ENCODE results near the gene NEAT1. TPM values are rescaled to one million over a fixed set of nuclear protein-coding genes. Genes with fewer than 3 reads are reported as not detected.

Gene NEAT1
- total RNA-seq, 2 donors from 2014 or later, result 554 to 555 TPM

GRCh38 chr11:65479184-65480145 is 56.9 kb downstream of the NEAT1 start:
- Mint-ChIP-seq H3K36me3 (ENCODE audit: low read depth) (peaks cover 2% of the 10 kb centered on the region), H3K4me1 (peaks cover 16% of the 10 kb centered on the region), H3K27ac (peak overlapping the region; percentile 53), H3K4me3 (no peak overlapping the region), H3K27me3 (no peaks in the 10 kb centered on the region)
- DNase-seq (no peak), ATAC-seq (no peak)
- H3K9me3 ChIP-seq (ENCODE audit: control insufficient read depth, low read length, poor library complexity, severe bottlenecking), result no peaks in the 10 kb centered on the region

- no peaks in the 10 kb centered on the region for H3K27me3 Mint-ChIP-seq
- no peak overlapping the region for H3K27ac Mint-ChIP-seq
- DNase-seq, result no peak
Observed at GRCh38 chr11:65482306-65482850, 59.8 kb downstream of the NEAT1 start.

GRCh38 chr11:65485920-65486219 is 63.3 kb downstream of the NEAT1 start:
- Mint-ChIP-seq H3K27me3 (no peaks in the 10 kb centered on the region), H3K4me1 (peaks cover 14% of the 10 kb centered on the region), H3K27ac (no peak overlapping the region), H3K4me3 (no peak overlapping the region), H3K36me3 (ENCODE audit: low read depth) (no peaks in the 10 kb centered on the region)
- no peaks in the 10 kb centered on the region for H3K9me3 ChIP-seq (ENCODE audit: control insufficient read depth, low read length, poor library complexity, severe bottlenecking)
- ATAC-seq (no peak), DNase-seq (no peak)

More at GRCh38 chr11:65482306-65482850, 59.8 kb downstream of the NEAT1 start:
- ATAC-seq, result no peak
- H3K4me3 Mint-ChIP-seq, result no peak overlapping the region
- peaks cover 2% of the 10 kb centered on the region for H3K36me3 Mint-ChIP-seq (ENCODE audit: low read depth)
- H3K4me1 Mint-ChIP-seq, result peaks cover 11% of the 10 kb centered on the region
- H3K9me3 ChIP-seq (ENCODE audit: control insufficient read depth, low read length, poor library complexity, severe bottlenecking), result no peaks in the 10 kb centered on the region

GRCh38 chr11:65486570-65487466 is 64.2 kb downstream of the NEAT1 start:
- no peaks in the 10 kb centered on the region for H3K27me3 Mint-ChIP-seq
- H3K27ac Mint-ChIP-seq, result peak overlapping the region; percentile 2
- no peaks in the 10 kb centered on the region for H3K36me3 Mint-ChIP-seq (ENCODE audit: low read depth)
- DNase-seq, result no peak
- H3K4me1 Mint-ChIP-seq, result peaks cover 16% of the 10 kb centered on the region
- ATAC-seq, result no peak
- H3K4me3 Mint-ChIP-seq, result no peak overlapping the region
- H3K9me3 ChIP-seq (ENCODE audit: control insufficient read depth, low read length, poor library complexity, severe bottlenecking), result no peaks in the 10 kb centered on the region

GRCh38 chr11:65487467-65488272 is 65.1 kb downstream of the NEAT1 start:
- Mint-ChIP-seq H3K27ac (peak overlapping the region; percentile 2), H3K4me1 (peaks cover 21% of the 10 kb centered on the region), H3K36me3 (ENCODE audit: low read depth) (no peaks in the 10 kb centered on the region), H3K27me3 (no peaks in the 10 kb centered on the region), H3K4me3 (no peak overlapping the region)
- ATAC-seq (peak; percentile 46), DNase-seq (no peak)
- no peaks in the 10 kb centered on the region for H3K9me3 ChIP-seq (ENCODE audit: control insufficient read depth, low read length, poor library complexity, severe bottlenecking)

GRCh38 chr11:65488273-65489034 is 65.9 kb downstream of the NEAT1 start:
- H3K27ac Mint-ChIP-seq, result peak overlapping the region; percentile 77
- ATAC-seq, result no peak

GRCh38 chr11:65489035-65489705 is 66.6 kb downstream of the NEAT1 start:
- Mint-ChIP-seq H3K36me3 (ENCODE audit: low read depth) (no peaks in the 10 kb centered on the region), H3K4me1 (peaks cover 28% of the 10 kb centered on the region), H3K27me3 (no peaks in the 10 kb centered on the region), H3K27ac (peak overlapping the region; percentile 77), H3K4me3 (no peak overlapping the region)
- DNase-seq (no peak), ATAC-seq (no peak)
- H3K9me3 ChIP-seq (ENCODE audit: control insufficient read depth, low read length, poor library complexity, severe bottlenecking), result no peaks in the 10 kb centered on the region

More at GRCh38 chr11:65488273-65489034, 65.9 kb downstream of the NEAT1 start:
- Mint-ChIP-seq H3K27me3 (no peaks in the 10 kb centered on the region), H3K36me3 (ENCODE audit: low read depth) (no peaks in the 10 kb centered on the region), H3K4me1 (peaks cover 25% of the 10 kb centered on the region), H3K4me3 (no peak overlapping the region)
- no peaks in the 10 kb centered on the region for H3K9me3 ChIP-seq (ENCODE audit: control insufficient read depth, low read length, poor library complexity, severe bottlenecking)
- no peak for DNase-seq

GRCh38 chr11:65489706-65490320 is 67.2 kb downstream of the NEAT1 start:
- DNase-seq, result no peak

GRCh38 chr11:65491163-65491465 is 68.5 kb downstream of the NEAT1 start:
- no peaks in the 10 kb centered on the region for H3K36me3 Mint-ChIP-seq (ENCODE audit: low read depth)
- DNase-seq (no peak), ATAC-seq (no peak)
- peaks cover 32% of the 10 kb centered on the region for H3K4me1 Mint-ChIP-seq
- H3K4me3 Mint-ChIP-seq, result no peak overlapping the region
- H3K27ac Mint-ChIP-seq, result peak overlapping the region; percentile 16
- no peaks in the 10 kb centered on the region for H3K27me3 Mint-ChIP-seq
- H3K9me3 ChIP-seq (ENCODE audit: control insufficient read depth, low read length, poor library complexity, severe bottlenecking), result no peaks in the 10 kb centered on the region

More at GRCh38 chr11:65489706-65490320, 67.2 kb downstream of the NEAT1 start:
- H3K9me3 ChIP-seq (ENCODE audit: control insufficient read depth, low read length, poor library complexity, severe bottlenecking), result no peaks in the 10 kb centered on the region
- H3K27ac Mint-ChIP-seq, result peak overlapping the region; percentile 39
- no peaks in the 10 kb centered on the region for H3K27me3 Mint-ChIP-seq
- no peak overlapping the region for H3K4me3 Mint-ChIP-seq
- peaks cover 31% of the 10 kb centered on the region for H3K4me1 Mint-ChIP-seq
- no peaks in the 10 kb centered on the region for H3K36me3 Mint-ChIP-seq (ENCODE audit: low read depth)
- ATAC-seq, result no peak

GRCh38 chr11:65491614-65492386 is 69.2 kb downstream of the NEAT1 start:
- no peaks in the 10 kb centered on the region for H3K9me3 ChIP-seq (ENCODE audit: control insufficient read depth, low read length, poor library complexity, severe bottlenecking)
- ATAC-seq (no peak), DNase-seq (no peak)
- Mint-ChIP-seq H3K27me3 (no peaks in the 10 kb centered on the region), H3K4me3 (no peak overlapping the region), H3K4me1 (peaks cover 38% of the 10 kb centered on the region), H3K27ac (peak overlapping the region; percentile 39), H3K36me3 (ENCODE audit: low read depth) (no peaks in the 10 kb centered on the region)

GRCh38 chr11:65492387-65492636 is 69.7 kb downstream of the NEAT1 start:
- no peak for DNase-seq
- no peaks in the 10 kb centered on the region for H3K9me3 ChIP-seq (ENCODE audit: control insufficient read depth, low read length, poor library complexity, severe bottlenecking)
- peaks cover 41% of the 10 kb centered on the region for H3K4me1 Mint-ChIP-seq
- no peaks in the 10 kb centered on the region for H3K36me3 Mint-ChIP-seq (ENCODE audit: low read depth)
- H3K4me3 Mint-ChIP-seq, result no peak overlapping the region
- no peaks in the 10 kb centered on the region for H3K27me3 Mint-ChIP-seq
- peak overlapping the region; percentile 39 for H3K27ac Mint-ChIP-seq
- no peak for ATAC-seq

Data from T-helper 17 cell (primary cell).